Measurements from ENCODE around the gene BCAT1. TPM values are rescaled to one million over a fixed set of nuclear protein-coding genes. Genes with fewer than 3 reads are reported as not detected.

Gene BCAT1
- polyA plus RNA-seq, 5 donors: 18.7 to 38.1 (median 32.4) TPM

DNA sequence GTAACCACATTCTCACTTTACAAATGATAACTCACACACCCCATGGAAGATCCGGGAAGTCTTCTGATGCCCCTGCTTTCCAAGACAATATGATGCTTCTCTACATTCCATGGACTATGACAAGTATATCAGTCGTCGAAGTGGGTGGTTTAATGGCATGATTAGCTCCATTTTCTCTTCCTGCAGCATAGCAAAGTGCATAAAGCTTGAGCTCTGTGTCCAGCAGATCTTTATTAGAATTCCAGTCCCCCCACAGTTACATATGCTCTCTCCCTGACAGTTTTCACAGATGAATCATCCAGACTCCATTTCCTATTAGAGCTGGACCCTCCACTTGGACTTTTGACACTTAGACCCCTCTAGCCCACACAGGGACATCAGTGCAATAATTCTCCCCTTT lies 174.9 kb downstream of the BCAT1 start:
- no peak for DNase-seq

DNA sequence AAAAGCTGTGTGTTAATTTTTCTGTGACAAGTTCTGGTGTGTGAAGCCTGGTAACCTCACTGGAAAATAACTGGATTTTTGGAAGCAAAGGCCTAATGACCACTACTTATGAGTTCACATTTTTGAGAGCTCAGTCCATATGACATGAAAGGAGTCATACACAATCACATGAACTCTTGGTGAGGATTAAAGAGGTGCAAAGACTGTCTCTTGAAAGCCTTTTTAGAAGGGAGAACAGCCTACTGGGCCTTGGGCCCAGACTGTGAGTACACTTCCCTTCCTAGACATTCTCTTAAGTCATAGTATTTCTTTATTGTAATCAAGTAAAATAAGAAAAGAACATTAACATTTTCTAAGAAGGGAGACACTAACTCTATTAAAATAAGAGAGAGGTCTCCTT lies 176.1 kb downstream of the BCAT1 start:
- DNase-seq: peak in 1 of 2 donors; percentile 45

GRCh38 chr12:24770821-24771220 lies 178.1 kb downstream of the BCAT1 start:
- DNase-seq: peak; percentile 56 to 66

- no peak for DNase-seq
Observed at GRCh38 chr12:24770334-24770733, 178.6 kb downstream of the BCAT1 start.

DNA sequence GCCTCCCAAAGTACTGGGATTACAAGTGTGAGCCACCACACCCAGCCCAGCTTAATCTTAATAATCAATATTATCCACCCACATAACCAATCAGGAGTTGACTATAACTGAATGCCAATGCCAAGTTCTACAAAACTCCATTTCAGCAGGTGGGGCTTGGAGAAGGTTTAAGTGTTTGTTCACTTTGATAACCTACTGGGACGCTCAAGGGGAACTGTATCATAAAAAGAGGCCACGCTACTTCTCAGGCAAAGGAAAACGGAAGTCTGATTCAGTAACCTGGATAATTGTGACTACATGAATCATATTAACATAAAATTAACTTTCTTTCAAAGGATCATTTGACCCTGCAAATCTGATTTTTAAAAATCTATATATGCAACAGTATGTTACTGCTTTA lies 179.2 kb downstream of the BCAT1 start:
- DNase-seq: no peak

DNA sequence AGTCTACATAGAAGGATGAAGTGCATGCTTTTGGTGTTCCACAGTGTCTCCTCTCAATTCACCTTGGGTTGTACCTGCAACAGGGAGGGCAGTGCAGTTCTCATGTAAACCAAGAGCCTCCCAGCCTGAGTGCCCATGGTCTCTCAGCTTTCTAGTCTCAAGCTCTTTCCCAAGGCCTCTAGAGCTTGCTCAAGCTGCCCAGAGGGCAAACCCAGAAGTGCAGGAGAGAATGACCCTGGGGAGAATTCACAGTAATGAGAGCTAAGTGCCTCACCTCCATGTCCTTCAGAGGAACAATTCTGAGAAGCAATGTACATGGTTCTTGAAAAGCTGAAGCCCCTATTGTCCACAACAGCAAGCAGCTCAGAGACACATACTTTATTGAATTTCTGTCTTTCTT lies 180.5 kb downstream of the BCAT1 start:
- DNase-seq: no peak

DNA sequence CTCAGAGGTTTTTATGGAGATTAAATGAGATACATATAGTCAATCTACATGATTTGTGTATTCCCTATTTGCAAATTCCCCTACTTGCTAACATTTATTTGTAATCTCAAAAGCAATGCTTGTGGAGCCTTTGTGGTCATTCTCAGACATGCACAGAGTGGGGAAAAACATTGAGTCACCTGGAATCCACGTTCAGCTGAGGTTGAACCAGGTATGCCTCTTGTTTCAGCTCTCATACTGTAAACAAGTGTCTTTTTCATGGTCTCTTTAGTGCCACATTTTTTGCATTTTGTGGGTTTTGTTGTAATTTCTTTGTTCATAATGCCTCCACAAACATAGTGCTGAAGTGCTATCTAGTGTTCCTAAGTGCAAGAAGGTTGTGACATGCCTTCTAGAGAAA lies 181.9 kb downstream of the BCAT1 start:
- no peak for DNase-seq

DNA sequence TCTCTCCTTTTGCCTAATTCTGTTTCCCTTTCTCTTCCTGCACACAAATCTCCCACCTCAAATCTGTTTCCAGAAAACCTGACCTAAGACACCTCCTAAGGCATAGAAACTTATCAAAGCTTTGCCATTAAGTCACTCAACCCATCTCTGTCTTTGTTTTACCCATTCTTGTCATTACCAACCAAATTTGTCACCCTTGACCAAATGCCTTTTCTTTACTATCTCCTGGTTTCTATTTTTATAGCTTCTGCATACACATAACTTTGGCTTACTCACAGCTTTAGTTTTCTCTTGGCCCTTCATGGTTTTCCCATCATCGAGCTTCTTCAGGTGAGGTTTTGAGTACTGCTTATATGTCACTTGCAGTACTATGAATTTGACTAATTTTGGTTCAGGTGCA lies 184.2 kb downstream of the BCAT1 start:
- DNase-seq: no peak

- no peak for DNase-seq
Observed at GRCh38 chr12:24760606-24761378, 188.1 kb downstream of the BCAT1 start.

GRCh38 chr12:24760162-24760561 lies 188.7 kb downstream of the BCAT1 start:
- no peak for DNase-seq

Other genes starting within 250 kb of the BCAT1 start
- gene DNAI7, start 246.1 kb upstream of the BCAT1 start, polyA plus RNA-seq (ENCODE audit: insufficient read depth in 1 of 5, insufficient read length in 5 of 5, low replicate concordance in 1 of 5): 1 to 10 TPM; 3.6 to 8.0 (median 5.3) TPM
- gene ETFRF1, start 246.1 kb upstream of the BCAT1 start, polyA plus RNA-seq (ENCODE audit: insufficient read depth in 1 of 5, insufficient read length in 5 of 5, low replicate concordance in 1 of 5): 10 to 100 TPM; 23.1 to 33.5 (median 28.1) TPM

All from right lung (tissue), 5 donors.